BJ (cell line): ENCODE data around the gene EPB41L4B. TPM values are rescaled to one million over a fixed set of nuclear protein-coding genes. Genes with fewer than 3 reads are reported as not detected.
A peak's percentile ranks its signal among the peaks of the same experiment; 100 is the strongest.

ENCODE experiments used
- CTCF ChIA-PET: fragments of 350-600 bp; formaldehyde crosslinking; extraction: SDS; loops from one replicate; lab custom pipeline; 2021; ENCODE audit warnings: antibody characterized with exemption, inconsistent platforms; lab: Yijun Ruan, JAX
- POLR2A ChIA-PET: fragments of 300-600 bp; sonication (Branson Sonifier 250); formaldehyde crosslinking; extraction: SDS; loops from one replicate; lab custom pipeline; 2021; ENCODE audit warnings: antibody characterized with exemption; lab: Charles Lee
- DNase-seq: peaks from one replicate; pipeline ENCODE4 v3.0.0-alpha.2; 2011; ENCODE audit warnings: low read depth
- H3K27me3 ChIP-seq: 2 replicates; pipeline ENCODE4 v1.6.0; 2011; ENCODE audit warnings: low read length; ENCODE audit not compliant: control insufficient read depth, insufficient read depth
- H3K36me3 ChIP-seq: 2 replicates; pipeline ENCODE4 v1.5.1; 2011; ENCODE audit warnings: low read length; ENCODE audit not compliant: control insufficient read depth, insufficient read depth
- H3K4me3 ChIP-seq: 2 replicates; pipeline ENCODE4 v1.5.1; 2011; ENCODE audit warnings: low read depth, mild to moderate bottlenecking, control low read depth, low read length
- polyA plus RNA-seq: library from polyadenylated mRNA; depleted of rRNA; stranded (reverse); fragments of >200 nt; gene quantifications from 2 replicates; pipeline ENCODE4 v1.2.3, GENCODE V29; 2011
- TF ChIP-seq, protein P1 (sequence below): IDR thresholded peaks from 2 replicates; pipeline ENCODE4 v1.5.1; 2011; ENCODE audit warnings: low read depth, mild to moderate bottlenecking, control low read depth, inconsistent platforms, low read length, moderate library complexity; ENCODE audit not compliant: insufficient read depth

The EPB41L4B gene
- polyA plus RNA-seq, 1 experiment, result 0.21 TPM

DNA sequence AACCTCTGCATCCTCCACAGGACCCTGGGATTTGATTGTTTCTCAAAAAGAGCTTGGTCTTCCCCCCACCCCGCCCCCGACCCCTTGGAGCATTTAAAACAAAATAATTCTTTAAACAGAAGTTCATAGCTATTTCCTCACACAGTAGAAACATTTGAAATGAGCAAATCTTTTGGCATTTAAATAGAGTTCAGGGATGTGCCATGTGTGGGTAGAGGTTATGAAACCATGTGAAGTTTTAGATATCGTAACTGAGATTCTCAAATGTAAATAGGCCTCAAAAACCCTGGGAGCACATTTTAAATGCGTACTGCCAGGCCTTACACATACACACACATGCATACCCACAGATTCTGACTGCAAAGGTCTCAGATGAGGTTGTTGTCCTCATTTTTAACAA, 66.5 kb downstream of the EPB41L4B start:
- Histone ChIP-seq H3K36me3 (no peaks in the 10 kb centered on the region), H3K4me3 (no peak overlapping the region), H3K27me3 (no peaks in the 10 kb centered on the region; the same call in 1 of the 2 replicates)
- POLR2A ChIA-PET, result no interaction called here
- CTCF ChIA-PET, result interaction anchor here (0.5 to 1.2 kb wide), 5 partner anchors 10 to 304 kb away, joined by 3 to 7 read pairs (median 3); no protein-coding TSS in a partner anchor
- TF ChIP-seq, protein P1, sequence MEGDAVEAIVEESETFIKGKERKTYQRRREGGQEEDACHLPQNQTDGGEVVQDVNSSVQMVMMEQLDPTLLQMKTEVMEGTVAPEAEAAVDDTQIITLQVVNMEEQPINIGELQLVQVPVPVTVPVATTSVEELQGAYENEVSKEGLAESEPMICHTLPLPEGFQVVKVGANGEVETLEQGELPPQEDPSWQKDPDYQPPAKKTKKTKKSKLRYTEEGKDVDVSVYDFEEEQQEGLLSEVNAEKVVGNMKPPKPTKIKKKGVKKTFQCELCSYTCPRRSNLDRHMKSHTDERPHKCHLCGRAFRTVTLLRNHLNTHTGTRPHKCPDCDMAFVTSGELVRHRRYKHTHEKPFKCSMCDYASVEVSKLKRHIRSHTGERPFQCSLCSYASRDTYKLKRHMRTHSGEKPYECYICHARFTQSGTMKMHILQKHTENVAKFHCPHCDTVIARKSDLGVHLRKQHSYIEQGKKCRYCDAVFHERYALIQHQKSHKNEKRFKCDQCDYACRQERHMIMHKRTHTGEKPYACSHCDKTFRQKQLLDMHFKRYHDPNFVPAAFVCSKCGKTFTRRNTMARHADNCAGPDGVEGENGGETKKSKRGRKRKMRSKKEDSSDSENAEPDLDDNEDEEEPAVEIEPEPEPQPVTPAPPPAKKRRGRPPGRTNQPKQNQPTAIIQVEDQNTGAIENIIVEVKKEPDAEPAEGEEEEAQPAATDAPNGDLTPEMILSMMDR, result no peak
- DNase-seq, result no peak

DNA sequence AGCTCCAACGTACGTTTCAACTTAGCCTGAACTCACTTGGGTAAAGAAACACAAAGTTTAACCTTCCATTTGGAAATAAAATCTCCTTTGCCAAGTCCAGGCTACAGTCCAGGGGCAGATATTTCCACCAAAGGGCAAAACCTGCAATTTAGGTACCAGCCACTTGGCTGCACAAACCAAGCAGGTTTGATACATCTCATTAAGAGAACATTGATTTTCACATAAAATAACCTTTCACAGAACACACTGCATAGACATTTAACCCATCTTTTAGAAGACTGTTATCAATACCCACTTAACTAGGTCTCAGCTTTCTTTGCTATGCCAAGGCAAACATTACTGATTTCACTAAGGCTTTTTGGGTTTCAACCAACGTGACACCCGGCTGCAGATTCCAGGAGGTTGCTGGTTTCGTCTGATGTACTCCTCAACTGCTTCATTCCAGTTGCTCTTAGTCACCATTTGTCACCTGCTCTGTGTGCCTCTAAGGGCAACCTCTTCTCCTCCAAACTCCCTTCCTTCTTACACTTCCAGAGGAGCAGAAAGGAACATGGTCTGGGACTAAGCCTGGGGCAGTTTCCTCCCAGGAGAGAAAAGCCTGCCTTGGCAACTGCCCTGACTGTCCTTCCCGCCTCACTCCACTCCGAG, 67.1 kb downstream of the EPB41L4B start:
- no peaks in the 10 kb centered on the region for H3K36me3 ChIP-seq
- ChIA-PET CTCF (interaction anchor here (0.8 to 1.4 kb wide), 6 partner anchors 9 to 70 kb away, joined by 3 to 7 read pairs (median 3); no protein-coding TSS in a partner anchor), POLR2A (no interaction called here)
- H3K27me3 ChIP-seq, result no peaks in the 10 kb centered on the region
- H3K4me3 ChIP-seq, result no peak overlapping the region
- DNase-seq, result no peak
- TF ChIP-seq, protein P1, result peak; percentile 7; the same call in 1 of the 2 replicates

DNA sequence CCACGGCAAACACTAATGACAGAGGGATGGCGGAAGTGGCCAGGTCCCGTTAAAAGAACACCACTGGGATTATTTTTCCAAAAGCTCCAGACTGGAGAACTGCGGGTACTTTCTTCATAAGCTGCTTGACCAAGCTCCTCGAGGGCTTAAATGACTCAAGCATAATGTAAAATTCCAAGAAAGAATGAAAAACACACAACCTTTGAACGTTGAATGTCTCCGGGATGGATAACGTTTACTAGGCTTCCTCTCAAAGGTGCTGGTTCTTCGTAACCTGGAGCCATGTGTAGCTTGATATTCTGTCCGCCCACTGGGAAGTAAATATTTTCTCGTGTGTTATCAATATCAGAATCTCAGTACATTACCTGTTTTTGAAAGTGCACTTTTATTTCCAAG, 67.6 kb downstream of the EPB41L4B start:
- DNase-seq, result no peak
- Histone ChIP-seq H3K27me3 (no peaks in the 10 kb centered on the region), H3K36me3 (no peaks in the 10 kb centered on the region), H3K4me3 (no peak overlapping the region)
- CTCF ChIA-PET, result interaction anchor here (0.8 to 1.4 kb wide), 5 partner anchors 8 to 70 kb away, joined by 3 to 4 read pairs (median 3); no protein-coding TSS in a partner anchor
- TF ChIP-seq, protein P1, result no peak
- POLR2A ChIA-PET, result no interaction called here

DNA sequence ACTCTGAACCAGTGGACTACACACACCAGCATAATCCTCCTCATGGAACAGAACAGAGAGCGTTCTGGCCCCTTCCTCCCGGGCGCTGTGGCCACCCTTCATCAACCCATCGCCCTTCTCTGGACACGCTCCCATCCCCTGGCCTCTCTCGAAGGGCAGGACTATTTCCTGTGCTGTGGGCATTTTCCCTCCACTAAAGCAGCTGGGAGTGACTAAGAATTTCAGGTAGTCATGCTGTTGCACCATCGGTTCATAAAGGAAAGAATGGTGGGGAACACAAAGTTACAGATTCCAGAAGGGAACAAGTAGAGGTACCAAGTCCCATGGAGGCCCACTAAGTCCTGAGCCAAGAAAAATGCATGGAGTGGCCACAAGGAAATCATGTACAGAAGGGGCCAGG, 68.6 kb downstream of the EPB41L4B start:
- H3K4me3 ChIP-seq, result no peak overlapping the region
- TF ChIP-seq, protein P1, result no peak
- no peak for DNase-seq
- ChIA-PET POLR2A (no interaction called here), CTCF (interaction anchor here (0.7 to 1.4 kb wide), 5 partner anchors 9 to 69 kb away, joined by 3 to 4 read pairs (median 3); no protein-coding TSS in a partner anchor)
- H3K36me3 ChIP-seq, result no peaks in the 10 kb centered on the region
- no peaks in the 10 kb centered on the region for H3K27me3 ChIP-seq

DNA sequence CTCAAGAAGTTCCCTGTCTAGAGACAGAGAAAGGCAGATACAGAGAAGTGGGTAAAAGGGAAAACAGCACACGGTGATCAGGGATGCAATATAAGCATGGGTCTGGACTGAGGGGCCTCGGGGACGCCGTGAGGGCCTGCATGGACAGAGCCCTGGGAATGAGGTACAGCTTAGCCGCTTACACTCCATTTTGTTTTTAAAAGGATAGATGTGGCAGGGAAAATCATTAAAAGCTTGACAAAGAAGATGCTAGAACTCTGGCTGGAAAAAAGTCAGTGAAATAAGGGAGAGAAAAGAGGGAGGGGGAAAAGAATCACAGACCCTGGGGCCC, 69.1 kb downstream of the EPB41L4B start:
- ChIA-PET POLR2A (no interaction called here), CTCF (interaction anchor here (0.7 to 1.5 kb wide), 3 partner anchors 11 to 70 kb away, joined by 3 to 5 read pairs (median 3); no protein-coding TSS in a partner anchor)
- Histone ChIP-seq H3K4me3 (no peak overlapping the region), H3K27me3 (no peaks in the 10 kb centered on the region), H3K36me3 (no peaks in the 10 kb centered on the region)
- DNase-seq, result no peak
- TF ChIP-seq, protein P1, result no peak
